NT2/D1 (cell line): ENCODE measurements around the gene AMPH.

ENCODE experiments used
- SUZ12 ChIP-seq: IDR thresholded peaks from 2 replicates; pipeline ENCODE4 v1.6.1; 2011; ENCODE audit not compliant: insufficient read length, insufficient read depth; ENCODE audit errors: extremely low read depth
- ZNF274 ChIP-seq: IDR thresholded peaks from 2 replicates; pipeline ENCODE4 v1.6.1; 2011; ENCODE audit warnings: mild to moderate bottlenecking, low read depth, low read length

DNA sequence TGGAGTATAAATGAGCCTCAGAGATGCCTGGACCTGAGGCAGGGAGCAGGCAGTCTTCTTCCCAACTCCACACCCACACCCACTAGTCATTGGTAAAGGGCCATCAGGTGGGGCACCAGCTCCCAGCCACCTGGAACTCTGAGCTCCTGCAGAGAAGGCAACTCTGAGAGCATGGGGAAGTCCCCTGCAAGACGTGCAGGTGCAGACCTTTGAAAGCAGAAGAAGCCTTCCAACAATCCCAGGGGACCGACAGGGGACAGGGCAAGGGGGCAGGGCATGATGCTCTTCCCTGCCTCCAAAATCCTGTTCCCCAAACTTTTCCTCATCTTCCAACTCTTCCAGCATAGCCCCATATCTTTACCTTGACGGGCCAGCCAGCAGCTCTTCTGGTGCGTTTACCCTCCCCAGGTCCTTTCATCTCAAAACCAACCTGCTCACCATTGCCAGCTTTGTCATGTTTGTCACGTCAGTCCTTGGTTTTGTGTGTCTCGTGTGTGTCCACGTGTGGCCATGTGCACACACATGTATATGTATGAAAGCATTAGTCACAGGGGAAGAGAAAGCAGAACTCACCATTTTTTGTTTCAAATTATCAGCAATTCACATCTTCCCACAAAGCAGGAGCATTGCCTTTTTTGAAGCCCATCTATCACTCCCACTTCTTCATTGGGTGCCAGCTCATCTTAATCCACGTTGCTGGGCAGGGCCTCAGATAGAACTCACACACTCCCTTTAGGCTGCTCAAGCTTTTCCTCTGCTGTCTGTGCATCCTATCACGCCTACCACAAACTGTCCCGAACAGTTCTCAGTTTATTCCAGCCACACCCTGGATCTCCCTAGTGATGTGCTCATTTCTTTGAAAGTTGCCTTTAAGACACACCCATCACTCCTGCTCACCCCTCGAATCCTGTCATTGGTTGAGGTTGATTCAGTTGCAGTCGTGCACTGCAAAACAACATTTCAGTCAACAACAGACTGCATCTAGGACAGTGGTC lies 41.0 kb upstream of the AMPH start:
- TF ChIP-seq SUZ12: no peak
- no peak for TF ChIP-seq ZNF274
